Smooth muscle cell of the brain vasculature (primary cell): ENCODE measurements around the gene PCGF1.

Experiments used
- DNase-seq: peaks from one replicate; pipeline ENCODE4 v3.0.0-alpha.2; 2012; ENCODE audit warnings: low read depth, low spot score

PCGF1 gene

DNA sequence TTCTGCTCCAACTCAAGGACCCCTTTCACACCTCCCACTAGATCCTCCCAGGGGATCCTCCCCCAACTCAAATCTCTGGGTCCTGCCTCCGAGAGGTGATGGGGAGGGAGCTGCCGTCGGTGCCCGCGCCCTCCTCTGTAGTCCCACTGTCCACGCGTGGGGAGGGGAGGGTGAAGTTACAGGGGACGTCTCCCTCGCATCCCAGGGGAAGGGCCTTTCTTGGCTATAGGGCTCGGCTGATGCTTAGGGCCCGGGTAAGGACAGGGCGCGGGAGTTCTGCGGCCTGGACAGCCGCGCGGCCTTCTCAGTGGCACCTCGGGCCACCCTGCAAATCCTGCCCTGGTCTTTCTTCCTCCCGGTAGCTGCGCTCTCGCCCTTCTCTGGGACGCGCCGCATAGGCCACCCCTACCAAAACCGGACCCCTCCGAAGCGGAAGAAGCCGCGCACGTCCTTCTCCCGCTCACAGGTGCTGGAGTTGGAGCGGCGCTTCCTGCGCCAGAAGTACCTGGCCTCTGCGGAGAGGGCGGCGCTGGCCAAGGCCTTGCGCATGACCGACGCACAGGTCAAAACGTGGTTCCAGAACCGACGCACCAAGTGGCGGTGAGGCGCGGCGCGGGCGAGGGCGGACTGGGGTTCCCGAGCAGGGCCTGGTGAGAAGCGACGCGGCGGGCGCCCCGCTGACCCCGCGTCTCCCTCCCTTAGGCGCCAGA, 7.9 kb upstream of the PCGF1 start:
- no peak for DNase-seq

DNA sequence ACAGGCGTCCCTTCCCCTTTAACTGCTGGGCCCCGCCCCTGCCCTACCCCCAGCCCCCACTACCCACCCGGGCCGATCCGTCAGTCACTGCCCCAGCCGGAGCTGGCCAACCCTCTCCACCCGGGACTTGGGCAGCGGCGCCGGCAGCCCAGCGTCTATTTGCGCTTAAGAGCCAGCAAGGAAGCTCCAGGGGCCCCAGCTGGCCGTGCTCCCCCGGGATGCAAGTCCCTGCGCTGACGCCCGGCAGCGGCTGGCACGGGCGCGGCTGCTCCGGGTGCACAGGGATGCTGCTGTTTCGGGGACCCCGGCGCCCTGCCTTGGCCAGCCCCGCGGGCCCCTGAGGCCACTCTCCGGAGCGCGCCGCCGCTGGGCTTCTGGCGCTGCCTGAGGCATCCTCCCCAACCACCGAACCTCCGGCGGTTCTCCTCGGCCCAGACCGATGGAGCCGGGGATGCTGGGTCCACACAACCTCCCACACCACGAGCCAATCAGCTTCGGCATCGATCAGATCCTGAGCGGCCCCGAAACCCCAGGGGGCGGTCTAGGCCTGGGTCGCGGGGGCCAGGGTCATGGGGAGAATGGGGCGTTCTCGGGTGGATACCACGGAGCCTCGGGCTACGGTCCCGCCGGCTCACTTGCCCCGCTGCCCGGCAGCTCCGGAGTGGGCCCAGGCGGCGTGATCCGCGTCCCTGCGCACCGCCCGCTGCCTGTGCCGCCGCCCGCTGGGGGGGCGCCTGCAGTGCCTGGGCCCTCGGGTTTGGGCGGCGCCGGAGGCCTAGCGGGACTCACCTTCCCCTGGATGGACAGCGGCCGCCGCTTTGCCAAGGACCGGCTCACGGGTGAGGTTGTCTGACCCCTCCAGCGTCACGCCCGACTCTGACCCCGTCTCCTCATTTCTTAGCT, 7.1 kb upstream of the PCGF1 start, which contains the start of gene TLX2:
Gene TLX2, plus strand, starts transcription at position 83 of the 903 bp plus-strand sequence. Its CDS starts 357 bp downstream, at position 440.
- DNase-seq = no peak

DNA sequence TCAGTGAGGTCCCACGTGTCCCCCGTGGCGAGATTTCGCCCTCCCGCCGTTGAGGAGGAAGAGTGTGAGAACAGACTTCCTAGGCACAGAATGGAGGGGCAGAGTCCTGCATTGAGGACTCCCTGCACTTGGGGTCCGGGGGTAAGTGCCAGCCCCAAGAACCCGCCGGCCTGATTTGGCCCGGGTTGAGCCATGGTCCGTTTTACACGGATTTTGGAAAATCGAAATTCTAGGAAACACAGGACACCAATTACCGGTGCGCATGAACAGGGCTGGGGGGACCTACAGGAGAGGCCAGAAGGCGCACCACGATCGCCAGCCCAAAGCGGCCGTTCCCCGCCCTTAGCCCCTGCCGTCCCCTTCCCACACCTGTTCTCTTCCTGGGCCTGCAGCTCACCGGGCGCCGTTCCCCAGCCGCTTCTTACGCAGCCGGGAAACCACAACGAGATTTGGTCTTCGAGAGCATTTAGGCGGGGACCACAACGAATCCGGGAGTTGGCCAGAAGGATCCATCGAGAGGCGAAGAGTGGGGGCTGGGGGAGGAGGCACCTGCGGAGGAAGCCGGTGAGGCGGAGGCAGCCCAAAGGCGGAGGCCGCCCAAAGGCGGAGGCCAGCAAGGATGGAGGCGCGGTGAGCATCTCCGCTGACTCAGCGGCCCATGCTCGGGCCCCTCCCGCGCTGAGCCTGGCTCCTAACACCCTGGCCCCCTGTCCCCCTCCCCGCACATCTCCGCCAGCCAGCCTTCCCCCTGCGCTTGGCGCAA, 6.3 kb upstream of the PCGF1 start:
- DNase-seq = no peak

DNA sequence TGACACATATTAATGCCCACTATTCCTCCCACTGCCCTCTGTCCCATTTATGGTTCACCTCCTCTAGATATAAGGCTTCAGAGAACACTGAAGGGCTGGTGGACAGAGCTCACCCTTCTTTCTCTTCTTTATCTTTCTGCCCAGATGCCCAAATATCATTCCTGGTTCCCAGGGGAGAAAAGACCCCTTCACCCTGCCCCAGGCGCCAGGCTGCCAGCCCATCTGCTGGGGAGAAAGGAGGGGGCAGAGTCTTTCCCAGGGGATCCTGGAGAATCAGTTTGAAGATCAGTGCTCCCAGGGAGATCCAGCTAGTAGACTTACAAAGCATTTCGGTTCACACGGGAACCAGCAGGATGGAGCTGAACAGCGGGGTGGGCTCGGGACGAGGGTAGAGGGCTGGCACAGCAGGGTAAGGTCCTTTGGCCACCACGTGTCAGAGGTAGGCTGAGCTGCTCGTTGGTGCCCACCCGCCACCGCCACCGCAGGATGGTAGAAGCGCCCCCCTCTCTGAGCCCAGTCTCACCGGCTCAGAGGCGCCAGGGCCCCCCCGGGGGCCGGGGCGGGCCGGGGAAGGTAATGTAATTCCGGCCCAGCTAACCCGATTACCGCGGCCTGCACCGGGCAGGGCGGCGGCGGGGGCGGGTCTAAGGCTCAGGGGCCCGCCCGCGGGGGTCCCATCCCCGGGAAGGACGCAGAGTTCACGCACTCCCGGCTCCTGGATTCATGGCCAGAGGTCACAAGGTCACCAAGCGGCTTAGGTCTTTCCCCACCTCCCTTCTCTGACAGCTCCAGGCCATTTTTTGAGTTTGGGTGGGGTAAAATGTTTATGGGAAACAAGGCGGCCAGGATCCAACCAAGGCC, 5.5 kb upstream of the PCGF1 start:
- no peak for DNase-seq

DNA sequence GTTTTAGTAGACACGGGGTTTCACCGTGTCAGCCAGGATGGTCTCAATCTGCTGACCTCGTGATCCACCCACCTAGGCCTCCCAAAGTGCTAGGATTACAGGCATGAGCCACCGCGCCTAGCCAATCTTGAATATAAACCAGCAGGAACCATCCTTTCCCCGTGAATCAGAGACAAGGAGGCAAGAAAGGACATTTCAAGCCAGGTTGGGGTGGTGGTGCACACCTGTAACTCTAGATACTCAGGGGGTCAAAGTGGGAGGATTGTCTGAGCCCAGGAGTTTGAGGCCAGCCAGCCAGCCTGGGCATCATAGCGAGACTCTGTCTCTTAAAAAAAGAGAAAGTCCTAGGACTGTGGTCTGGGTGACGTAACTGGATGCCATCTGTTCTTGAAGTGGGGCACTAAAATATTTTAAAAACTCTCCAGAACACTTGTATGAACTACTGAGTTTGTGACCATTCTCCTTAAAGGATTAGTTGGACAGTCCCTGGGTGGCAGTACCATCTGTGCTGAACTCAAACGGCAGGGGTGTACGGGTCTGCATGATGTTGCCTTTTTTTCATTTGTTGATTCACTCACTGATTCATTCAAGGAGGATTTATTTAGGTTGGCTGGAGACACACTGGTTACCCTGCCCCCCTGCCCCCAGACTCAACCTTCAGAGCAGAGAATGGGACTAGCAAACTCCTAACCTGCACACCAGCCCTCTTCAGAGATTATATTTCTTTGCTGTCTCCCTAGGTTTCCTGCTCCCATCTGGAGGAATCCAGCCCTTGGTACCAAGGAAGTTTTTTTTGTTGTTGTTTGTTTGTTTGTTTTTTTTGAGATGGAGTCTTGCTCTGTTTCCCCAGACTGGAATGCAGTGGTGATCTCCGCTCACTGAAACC, 3.9 kb upstream of the PCGF1 start:
- DNase-seq = no peak

DNA sequence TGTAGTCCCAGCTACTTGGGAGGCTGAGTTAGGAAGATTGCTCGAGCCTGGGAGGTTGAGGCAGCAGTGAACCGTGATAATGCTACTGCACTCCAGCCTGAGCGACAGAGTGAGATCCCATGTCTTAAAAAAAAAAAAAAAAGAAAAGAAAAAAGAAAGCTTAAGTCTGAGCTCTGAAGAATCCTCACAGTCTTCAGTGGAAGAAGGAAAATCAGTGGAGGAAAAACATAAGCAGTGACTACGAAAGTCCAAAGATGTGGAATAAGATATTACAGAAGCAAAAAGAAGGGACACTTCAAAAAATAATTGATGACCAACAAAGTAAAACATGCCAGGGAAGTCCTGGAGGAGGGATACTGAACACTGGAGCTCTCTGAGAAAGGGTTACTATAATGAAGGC, 2.8 kb upstream of the PCGF1 start:
- DNase-seq = no peak

DNA sequence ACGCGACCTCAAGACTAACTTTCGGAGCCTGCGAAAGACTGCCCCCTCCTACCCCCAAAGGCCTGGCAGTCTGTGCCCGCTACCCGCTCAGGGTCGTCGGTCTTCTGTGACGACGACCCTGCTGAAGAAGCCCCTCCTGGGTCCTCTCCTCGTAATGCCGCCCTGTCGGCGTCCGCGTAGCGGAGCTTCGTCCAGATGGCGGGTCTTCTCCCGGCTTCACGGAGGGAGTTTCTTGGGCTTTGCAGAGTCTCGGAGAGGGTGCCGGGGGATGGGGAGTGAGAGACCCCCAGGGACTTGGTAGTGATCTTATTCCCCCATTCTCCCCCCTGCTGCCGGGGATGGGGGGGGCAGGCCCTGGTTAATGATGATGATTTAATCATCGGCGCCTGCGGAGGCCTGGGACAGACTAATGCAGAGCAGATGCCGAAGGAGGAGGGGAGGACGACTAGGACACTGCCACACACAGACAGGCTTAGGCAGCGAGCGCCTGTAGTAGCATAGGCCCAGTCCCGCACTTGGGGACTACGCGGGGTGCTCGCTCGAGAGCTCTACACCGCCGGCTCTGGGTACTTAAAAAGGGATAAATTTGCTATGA, 528 bp upstream of the PCGF1 start:
- no peak for DNase-seq

DNA sequence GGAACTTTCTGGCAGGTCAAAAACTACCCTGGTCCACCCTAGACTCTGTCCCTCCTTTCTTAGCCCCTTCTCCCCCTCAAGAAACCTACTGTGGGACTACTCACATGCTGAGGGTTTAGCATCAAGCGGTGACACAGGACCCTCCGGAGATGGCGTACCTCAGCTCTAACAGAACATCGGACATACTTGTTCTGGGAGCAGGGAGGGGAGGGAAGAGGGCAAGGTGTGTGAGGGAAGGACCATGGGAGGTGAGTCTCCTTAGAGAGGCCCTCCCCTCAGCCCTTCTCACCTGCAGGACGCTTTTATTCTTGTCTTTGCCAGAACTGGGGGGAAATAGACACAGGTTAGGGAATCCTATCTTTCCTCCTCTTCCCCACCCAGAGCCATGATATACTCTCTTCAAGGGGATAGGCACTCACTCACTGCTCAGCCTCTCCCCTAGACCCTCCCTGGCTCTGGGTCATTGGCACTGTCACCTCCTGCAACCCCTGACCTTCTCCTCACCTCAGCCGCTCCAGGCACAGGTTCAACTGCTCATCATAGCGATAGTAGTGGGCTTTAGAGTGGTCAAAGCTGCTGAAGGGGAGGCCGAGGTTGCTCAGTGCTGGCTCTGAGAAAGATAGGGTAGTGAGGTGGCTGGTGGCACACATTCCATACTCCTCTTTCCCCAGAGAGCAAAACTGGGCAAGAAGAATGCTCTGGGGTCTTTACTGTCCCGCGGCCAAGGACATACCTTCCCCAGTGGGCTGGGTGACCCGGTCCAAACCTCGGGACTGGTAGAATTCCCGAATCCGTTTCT, 1.8 kb downstream of the PCGF1 start:
- no peak for DNase-seq

DNA sequence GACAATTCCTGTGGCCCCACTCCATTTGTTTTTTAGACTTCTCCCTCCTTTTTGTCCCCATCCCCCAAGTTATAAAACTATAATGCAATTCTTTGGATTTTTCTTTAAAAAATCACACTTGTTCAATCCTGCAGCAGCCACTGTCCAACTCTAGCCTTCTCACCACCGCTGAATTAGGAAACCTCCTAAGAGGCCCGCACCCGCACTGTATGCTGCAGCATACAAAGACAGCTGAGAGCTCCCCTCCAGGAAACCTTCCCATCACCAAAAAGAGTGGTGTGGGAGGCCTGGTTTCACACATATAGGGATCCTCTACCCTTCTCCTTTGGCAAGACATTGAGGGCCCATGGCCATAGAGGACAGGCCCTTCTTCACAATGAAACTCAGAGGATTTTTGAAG, 2.9 kb downstream of the PCGF1 start:
- no peak for DNase-seq

DNA sequence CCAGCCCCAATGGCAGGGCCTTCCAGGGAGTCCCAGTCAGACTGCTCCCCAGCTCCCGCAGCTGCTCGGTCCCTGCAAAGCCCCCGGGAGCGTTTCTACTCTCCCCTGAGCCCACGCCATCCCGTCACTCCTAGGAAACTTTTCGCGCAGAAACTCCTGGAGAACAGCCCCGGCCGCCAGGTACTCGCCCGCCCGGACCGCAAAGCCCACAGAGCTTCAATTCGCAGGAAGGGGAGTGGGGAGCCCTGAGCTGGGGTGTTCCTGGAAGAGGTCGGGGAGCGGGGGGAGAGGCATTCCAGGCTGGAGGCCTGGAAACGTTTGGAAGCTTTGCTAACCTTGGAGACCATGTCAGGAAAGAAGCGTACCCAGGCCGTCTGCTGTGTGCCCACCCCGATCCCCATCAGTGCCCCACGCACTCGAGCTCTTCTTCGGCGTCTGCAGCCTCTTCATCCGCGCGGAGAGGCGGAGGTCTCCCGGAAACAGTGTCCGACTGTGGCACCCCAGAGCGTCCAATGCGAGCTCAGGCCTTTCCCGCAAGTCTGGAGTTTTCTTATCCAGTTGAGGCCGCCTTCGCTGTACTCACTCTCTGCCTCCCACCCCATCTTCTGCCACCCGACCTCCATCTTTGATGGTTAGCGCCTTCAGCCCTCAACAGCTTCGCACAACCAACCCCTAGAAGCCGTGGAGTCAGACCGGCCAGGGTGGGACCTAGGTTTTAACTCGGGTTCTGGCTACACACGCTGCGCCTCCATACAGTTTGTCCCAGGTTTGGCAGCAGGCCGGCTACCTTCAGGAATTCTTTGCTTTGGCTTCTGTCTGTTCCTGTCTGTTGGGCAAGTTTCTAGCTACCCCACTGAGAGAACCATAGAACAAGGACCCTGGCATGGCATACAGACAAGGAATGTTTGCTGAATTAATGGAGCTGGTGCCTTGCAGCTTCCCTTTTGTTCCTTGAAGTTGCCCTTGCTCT, 3.7 kb downstream of the PCGF1 start:
- no peak for DNase-seq

DNA sequence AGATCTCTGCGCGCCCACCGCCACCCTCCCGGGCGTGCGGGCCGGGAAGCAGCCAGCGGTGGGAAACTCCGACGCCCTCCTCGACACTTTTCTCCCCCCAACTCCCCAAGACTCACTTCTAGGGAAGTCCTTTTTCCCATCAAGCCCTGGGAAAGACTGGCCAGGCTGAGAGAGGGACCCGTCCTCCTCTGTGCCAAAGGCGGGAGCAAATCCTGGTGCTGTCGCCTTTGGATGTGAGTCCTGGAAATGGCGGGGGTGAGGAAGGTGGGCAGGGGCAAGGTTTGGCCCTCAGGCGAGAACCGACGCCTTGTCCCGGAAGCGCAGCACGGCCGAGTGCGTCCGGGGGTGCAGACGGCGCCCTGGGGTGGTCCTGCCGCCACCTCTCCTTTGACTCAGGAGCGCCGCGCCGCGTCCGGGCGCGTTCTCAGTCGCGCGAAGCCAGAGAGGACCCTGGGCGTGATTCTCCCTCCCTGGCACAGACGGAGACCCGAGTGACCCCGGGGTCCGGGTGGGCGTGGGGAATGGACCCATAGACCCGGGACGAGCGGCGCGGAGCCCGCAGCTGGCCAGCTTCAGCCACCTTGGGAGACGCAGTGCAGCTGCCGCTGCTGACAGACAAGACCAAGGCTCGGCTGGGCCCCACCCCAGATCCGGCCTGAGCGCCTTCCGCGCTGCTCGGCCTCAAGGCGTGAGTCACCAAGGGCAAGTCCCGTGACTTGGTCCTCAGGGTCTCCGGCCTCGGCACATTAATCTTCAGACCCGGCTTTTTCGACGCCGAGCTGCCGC, 4.6 kb downstream of the PCGF1 start:
- no peak for DNase-seq

DNA sequence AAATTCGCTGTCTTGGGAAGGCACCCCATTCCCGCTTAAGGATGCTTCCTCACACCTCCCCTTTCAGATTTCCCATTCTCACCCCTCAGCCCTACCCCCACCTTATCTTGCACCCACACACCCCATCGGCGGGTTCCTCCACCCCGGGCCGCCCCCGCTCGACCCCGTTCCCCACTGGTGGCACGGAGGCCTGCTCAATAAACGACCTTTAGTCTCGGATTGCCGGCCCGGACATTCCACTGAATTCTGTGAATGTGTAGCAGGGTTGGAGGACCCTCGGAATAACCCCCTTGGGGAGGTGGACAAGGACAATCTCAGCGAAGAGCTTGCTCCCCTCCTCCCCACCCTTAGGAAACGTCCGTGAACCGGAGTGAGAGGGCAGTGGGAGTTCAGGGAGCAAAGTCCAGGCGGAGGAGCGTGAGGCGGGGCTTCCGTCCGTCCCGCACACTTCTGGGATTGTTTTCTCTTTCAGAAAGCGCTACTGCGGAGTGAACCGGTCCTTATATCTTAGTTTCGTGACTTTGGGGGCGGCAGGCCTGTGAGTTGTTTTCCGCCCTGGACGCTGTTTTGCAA, 5.3 kb downstream of the PCGF1 start:
- no peak for DNase-seq

DNA sequence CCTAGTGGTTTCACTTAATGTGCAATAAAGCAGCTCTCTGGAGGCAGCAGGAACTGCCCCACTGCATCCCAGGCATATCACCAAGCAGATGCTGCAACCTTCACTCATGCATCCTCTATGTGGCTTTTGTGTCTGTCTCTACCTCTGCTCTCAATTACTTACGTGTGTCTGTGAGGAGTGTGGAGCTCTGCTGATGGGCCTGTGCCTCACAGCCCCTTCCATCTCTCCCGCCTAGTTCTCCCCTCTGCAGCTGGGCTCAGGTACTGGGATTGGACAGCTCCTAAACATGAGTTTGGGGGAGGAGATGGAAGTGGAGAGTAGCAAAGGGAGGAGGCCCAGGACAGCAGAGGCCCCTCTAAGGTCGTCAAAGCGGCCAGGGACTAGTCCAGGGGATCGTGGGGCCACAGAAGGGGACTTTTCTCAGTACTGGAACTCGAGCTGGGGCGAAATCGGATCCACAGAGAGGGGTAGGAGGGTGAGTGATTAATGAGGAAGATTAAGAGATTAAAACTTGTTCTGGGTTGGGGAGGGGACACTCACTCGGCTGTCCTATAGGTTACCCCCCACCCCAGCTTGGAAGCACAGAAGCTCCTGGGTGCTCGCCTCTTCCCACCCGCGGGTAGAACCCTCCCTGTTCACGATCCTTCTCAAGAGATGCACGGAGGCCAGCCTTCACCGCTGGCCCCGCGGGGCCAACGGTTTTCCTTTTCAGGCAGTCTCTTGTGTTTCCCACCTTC, 6.0 kb downstream of the PCGF1 start:
- no peak for DNase-seq

DNA sequence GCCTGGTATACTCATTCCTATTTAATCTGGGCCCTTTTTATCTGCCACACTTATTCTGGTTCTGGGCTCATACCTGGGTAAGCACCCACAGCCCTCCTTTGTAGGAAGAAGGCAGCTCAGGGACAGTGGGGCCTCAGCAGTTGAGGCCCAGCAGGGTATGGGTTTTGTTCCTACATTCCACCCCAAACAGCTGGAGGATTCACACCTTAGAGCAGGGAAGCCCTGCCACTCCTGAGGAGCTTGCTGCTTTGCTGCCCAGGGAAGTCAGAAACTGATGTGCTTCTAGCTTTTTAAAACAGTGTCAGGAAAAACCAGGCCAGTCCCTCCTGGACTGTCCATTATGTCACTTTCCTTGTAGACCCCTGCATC, 6.9 kb downstream of the PCGF1 start:
- no peak for DNase-seq

DNA sequence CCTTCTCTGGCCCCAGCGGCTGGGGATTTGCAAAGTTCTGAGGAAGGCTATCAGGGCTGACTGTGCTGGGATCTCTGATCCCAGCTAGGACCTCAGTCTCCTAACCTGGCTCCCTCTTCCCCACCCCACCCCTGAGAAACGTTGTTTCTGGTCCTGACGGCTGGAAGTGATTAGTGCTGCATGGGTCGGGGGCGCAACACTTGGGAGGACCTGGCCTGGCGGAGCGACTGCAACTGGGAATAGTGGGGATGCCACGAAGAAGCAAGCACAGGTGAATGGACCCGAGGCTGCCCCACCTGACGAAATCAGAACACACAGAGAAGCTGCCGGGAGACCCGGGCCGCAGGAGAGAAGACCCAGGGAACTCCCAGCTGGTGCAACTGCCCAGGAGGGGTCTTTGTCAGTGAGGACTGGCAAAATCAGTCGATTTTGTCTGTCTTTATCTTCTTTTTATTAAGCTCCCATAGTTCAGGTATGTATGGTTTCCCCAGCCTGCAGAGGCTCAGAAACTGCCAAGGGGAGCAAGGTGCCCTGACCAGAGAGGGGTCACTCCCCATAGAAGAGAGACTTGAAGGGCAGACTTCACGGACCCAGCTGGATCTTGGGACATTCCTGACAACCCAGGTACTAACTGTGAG, 7.4 kb downstream of the PCGF1 start:
- DNase-seq = no peak
